ENCODE measurements around the gene RBM7.

DNA sequence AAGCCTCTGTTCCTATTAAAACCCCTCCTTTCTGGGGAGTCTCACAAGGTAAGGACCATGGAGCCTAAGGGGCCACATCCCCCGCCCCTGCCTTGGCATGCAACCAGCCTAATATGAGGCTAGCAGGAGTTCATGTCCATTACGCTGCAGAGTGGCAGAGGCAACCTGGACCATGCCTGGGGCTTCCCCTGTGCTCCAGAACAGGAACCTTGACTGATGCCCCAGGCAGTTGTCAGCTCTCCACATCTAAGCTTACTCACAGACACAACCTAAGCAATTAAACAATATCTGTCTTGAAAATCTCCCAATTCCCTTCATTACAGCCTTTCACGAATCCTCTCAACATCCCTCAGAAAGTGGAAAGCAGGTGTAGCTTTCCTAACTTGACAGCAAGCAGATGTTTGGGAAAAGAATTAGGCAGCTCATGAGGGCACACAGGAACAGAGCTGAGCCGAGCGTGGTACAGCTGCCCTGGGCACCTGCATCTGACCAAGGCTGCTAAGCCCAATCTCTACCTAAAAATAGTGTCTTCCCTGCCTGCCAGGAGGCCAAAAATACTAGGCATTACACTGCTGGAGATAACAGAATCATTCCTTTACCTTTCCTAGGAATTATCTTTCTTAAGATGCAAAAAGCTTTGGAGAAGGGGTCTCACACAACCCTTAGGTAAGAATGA lies 20.9 kb upstream of the RBM7 start:
- TF ChIP-seq TEAD4 (IDR thresholded peaks at IDR 0.05) = no peak
- no peak for TF ChIP-seq EP300 (IDR thresholded peaks at IDR 0.05; ENCODE audit: borderline replicate concordance)
- TF ChIP-seq, protein P1, sequence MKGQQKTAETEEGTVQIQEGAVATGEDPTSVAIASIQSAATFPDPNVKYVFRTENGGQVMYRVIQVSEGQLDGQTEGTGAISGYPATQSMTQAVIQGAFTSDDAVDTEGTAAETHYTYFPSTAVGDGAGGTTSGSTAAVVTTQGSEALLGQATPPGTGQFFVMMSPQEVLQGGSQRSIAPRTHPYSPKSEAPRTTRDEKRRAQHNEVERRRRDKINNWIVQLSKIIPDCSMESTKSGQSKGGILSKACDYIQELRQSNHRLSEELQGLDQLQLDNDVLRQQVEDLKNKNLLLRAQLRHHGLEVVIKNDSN (IDR thresholded peaks at IDR 0.05) = no peak
- TF ChIP-seq, protein P2, sequence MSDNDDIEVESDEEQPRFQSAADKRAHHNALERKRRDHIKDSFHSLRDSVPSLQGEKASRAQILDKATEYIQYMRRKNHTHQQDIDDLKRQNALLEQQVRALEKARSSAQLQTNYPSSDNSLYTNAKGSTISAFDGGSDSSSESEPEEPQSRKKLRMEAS (IDR thresholded peaks at IDR 0.05) = no peak
- no peak for TF ChIP-seq NFIC (IDR thresholded peaks at IDR 0.05)
- TF ChIP-seq, protein P3, sequence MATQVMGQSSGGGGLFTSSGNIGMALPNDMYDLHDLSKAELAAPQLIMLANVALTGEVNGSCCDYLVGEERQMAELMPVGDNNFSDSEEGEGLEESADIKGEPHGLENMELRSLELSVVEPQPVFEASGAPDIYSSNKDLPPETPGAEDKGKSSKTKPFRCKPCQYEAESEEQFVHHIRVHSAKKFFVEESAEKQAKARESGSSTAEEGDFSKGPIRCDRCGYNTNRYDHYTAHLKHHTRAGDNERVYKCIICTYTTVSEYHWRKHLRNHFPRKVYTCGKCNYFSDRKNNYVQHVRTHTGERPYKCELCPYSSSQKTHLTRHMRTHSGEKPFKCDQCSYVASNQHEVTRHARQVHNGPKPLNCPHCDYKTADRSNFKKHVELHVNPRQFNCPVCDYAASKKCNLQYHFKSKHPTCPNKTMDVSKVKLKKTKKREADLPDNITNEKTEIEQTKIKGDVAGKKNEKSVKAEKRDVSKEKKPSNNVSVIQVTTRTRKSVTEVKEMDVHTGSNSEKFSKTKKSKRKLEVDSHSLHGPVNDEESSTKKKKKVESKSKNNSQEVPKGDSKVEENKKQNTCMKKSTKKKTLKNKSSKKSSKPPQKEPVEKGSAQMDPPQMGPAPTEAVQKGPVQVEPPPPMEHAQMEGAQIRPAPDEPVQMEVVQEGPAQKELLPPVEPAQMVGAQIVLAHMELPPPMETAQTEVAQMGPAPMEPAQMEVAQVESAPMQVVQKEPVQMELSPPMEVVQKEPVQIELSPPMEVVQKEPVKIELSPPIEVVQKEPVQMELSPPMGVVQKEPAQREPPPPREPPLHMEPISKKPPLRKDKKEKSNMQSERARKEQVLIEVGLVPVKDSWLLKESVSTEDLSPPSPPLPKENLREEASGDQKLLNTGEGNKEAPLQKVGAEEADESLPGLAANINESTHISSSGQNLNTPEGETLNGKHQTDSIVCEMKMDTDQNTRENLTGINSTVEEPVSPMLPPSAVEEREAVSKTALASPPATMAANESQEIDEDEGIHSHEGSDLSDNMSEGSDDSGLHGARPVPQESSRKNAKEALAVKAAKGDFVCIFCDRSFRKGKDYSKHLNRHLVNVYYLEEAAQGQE (IDR thresholded peaks at IDR 0.05; ENCODE audit: low read depth) = no peak
- TF ChIP-seq ZBTB7A (IDR thresholded peaks at IDR 0.05; ENCODE audit: low read depth) = no peak
- no peak for TF ChIP-seq TAF1 (IDR thresholded peaks at IDR 0.05; ENCODE audit: low read depth)
- no peak for TF ChIP-seq RAD21 (IDR thresholded peaks at IDR 0.05; ENCODE audit: low read depth)
- no peak for TF ChIP-seq EGR1 (IDR thresholded peaks at IDR 0.05)
- TF ChIP-seq FOXM1 (IDR thresholded peaks at IDR 0.05; ENCODE audit: borderline replicate concordance, low read depth) = no peak
- TF ChIP-seq YY1 (IDR thresholded peaks at IDR 0.05; ENCODE audit: low read depth) = no peak
- TF ChIP-seq CEBPB (IDR thresholded peaks at IDR 0.05) = no peak
- TF ChIP-seq CREB1 (IDR thresholded peaks at IDR 0.05; ENCODE audit: low read depth) = no peak
